Gastroesophageal sphincter (tissue), 4 donors: ENCODE measurements around the gene CCNK. TPM values are rescaled to one million over a fixed set of nuclear protein-coding genes. Genes with fewer than 3 reads are reported as not detected.

Experiments
- ATAC-seq: fragments of 150-250 bp; one replicate; pipeline ENCODE4 v1.9.1; 2016; ENCODE audit warnings: mild to moderate bottlenecking, moderate library complexity
- H3K27ac ChIP-seq, 4 donors: fragments of 200-600 bp; sonication (generic) in 3 of 4; 1 replicate in 3 of 4; 2 replicates in 1 of 4; pipeline ENCODE4 v1.5.1; 2016 to 2019
- H3K27me3 ChIP-seq: fragments of 200-600 bp; sonication (generic); one replicate; pipeline ENCODE4 v1.5.1; 2019
- H3K36me3 ChIP-seq, 2 donors: fragments of 200-600 bp; sonication (generic); one replicate each; pipeline ENCODE4 v1.5.1; 2019; ENCODE audit warnings: control low read depth in 1 of 2
- H3K4me1 ChIP-seq, 3 donors: fragments of 200-600 bp; sonication (generic); 1 replicate in 2 of 3; 2 replicates in 1 of 3; pipeline ENCODE4 v1.5.1; 2016 to 2019; ENCODE audit warnings: control low read depth in 2 of 3
- H3K4me3 ChIP-seq, 2 donors: fragments of 200-600 bp; sonication (generic); one replicate each; pipeline ENCODE4 v1.5.1; 2019; ENCODE audit warnings: mild to moderate bottlenecking in 1 of 2, moderate library complexity in 1 of 2
- H3K9me3 ChIP-seq, 3 donors: fragments of 200-600 bp; sonication (generic); one replicate each; pipeline ENCODE4 v1.5.1; 2017 to 2019; ENCODE audit warnings: control low read depth in 2 of 3
- EP300 ChIP-seq: sonication (generic); formaldehyde crosslinking; IDR thresholded peaks from one replicate; pipeline ENCODE4 v1.6.1; 2017; ENCODE audit warnings: antibody characterized with exemption, mild to moderate bottlenecking
- POLR2A ChIP-seq, 2 donors: fragments of 450-650 bp; IDR thresholded peaks; one replicate each; pipeline ENCODE4 v1.6.1; 2017; ENCODE audit warnings: antibody characterized with exemption in 2 of 2, mild to moderate bottlenecking in 2 of 2, moderate library complexity in 1 of 2
- POLR2AphosphoS5 ChIP-seq: sonication (generic); formaldehyde crosslinking; IDR thresholded peaks from one replicate; pipeline ENCODE4 v1.6.1; 2017; ENCODE audit warnings: antibody characterized with exemption
- WGBS, 2 donors: methylation state at CpG; one replicate each; pipeline ENCODE4 v1.1.5; 2018; ENCODE audit warnings: low coverage in 1 of 2; 5-methylcytosine and 5-hydroxymethylcytosine counted together
- total RNA-seq, 4 donors: library from RNA; depleted of rRNA; stranded (reverse); fragments of >200 nt; gene quantifications; one replicate each; pipeline ENCODE4 v1.1.0, GENCODE V29; 2016
- TF ChIP-seq, protein P1 (sequence below), 4 experiments: fragments of 200-600 bp in 2 of 4; fragments of 450-650 bp in 2 of 4; sonication (generic) in 1 of 4; IDR thresholded peaks; one replicate each; pipeline ENCODE4 v1.5.1; 2017 to 2019; ENCODE audit warnings: antibody characterized with exemption in 4 of 4, mild to moderate bottlenecking in 2 of 4, moderate library complexity in 2 of 4

Gene CCNK
- total RNA-seq, 4 donors from 2014 or later = 17.1 to 26.8 (median 20.7) TPM

DNA sequence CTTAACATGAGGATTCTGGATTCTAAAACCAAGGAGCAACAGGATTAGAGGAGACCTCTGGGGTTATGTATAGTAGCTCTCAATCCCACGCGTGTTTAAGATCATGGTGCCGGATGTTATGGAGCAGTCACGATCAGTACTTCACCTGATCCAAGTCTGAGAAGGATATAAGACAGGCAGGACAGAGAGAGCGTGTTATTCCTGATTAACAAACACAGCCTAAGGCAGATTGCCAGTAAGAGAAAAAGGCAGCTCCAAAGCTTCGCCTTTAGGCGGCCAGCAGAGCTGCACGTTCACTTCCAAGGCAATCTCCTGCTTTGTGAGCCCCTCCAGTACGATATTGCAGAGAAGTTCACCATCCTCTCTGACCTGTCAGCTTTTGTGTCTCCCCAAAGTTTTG, 6.0 kb upstream of the CCNK start:
- 12 to 36% methylated on average over 9 of the region's 9 CpGs for WGBS, 2 donors
- Histone ChIP-seq H3K9me3 (no peaks in the 10 kb centered on the region), H3K36me3 (no peaks in the 10 kb centered on the region), H3K27me3 (no peaks in the 10 kb centered on the region), H3K27ac (peak overlapping the region in 2 of 4 donors; percentile 10 to 20), H3K4me1 (peaks cover 0 to 51% (median 18%) of the 10 kb centered on the region in 3 donors), H3K4me3 (no peak overlapping the region)
- no peak for TF ChIP-seq POLR2AphosphoS5
- TF ChIP-seq, protein P1, sequence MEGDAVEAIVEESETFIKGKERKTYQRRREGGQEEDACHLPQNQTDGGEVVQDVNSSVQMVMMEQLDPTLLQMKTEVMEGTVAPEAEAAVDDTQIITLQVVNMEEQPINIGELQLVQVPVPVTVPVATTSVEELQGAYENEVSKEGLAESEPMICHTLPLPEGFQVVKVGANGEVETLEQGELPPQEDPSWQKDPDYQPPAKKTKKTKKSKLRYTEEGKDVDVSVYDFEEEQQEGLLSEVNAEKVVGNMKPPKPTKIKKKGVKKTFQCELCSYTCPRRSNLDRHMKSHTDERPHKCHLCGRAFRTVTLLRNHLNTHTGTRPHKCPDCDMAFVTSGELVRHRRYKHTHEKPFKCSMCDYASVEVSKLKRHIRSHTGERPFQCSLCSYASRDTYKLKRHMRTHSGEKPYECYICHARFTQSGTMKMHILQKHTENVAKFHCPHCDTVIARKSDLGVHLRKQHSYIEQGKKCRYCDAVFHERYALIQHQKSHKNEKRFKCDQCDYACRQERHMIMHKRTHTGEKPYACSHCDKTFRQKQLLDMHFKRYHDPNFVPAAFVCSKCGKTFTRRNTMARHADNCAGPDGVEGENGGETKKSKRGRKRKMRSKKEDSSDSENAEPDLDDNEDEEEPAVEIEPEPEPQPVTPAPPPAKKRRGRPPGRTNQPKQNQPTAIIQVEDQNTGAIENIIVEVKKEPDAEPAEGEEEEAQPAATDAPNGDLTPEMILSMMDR (IDR thresholded peaks at IDR 0.05) = peak in 1 of 4 experiments; percentile 34
- no peak for ATAC-seq

GRCh38 chr14:99475660-99476059, 5.5 kb upstream of the CCNK start:
- H3K9me3 ChIP-seq = no peaks in the 10 kb centered on the region
- TF ChIP-seq POLR2AphosphoS5 (no peak), EP300 (no peak), POLR2A (IDR thresholded peaks at IDR 0.05) (no peak)
- TF ChIP-seq, protein P1 (IDR thresholded peaks at IDR 0.05) = no peak
- H3K4me1 ChIP-seq = peaks cover 0 to 47% (median 18%) of the 10 kb centered on the region in 3 donors
- no peaks in the 10 kb centered on the region for H3K27me3 ChIP-seq
- H3K4me3 ChIP-seq = no peak overlapping the region
- no peak overlapping the region for H3K27ac ChIP-seq
- WGBS, 2 donors = 82 to 100% methylated on average over 2 of the region's 2 CpGs
- H3K36me3 ChIP-seq = no peaks in the 10 kb centered on the region
- ATAC-seq = no peak

- no peak for ATAC-seq
- WGBS, 2 donors = 47 to 48% methylated on average over 1 of the region's 1 CpG
- no peaks in the 10 kb centered on the region for H3K9me3 ChIP-seq
- no peak overlapping the region for H3K27ac ChIP-seq
- no peak overlapping the region for H3K4me3 ChIP-seq
- TF ChIP-seq EP300 (no peak), POLR2A (IDR thresholded peaks at IDR 0.05) (no peak), POLR2AphosphoS5 (no peak)
- TF ChIP-seq, protein P1 (IDR thresholded peaks at IDR 0.05) = no peak
- peaks cover 0 to 48% (median 18%) of the 10 kb centered on the region in 3 donors for H3K4me1 ChIP-seq
- no peaks in the 10 kb centered on the region for H3K27me3 ChIP-seq
- no peaks in the 10 kb centered on the region for H3K36me3 ChIP-seq
These were observed 4.3 kb upstream of the CCNK start for GRCh38 chr14:99476864-99477263.

- TF ChIP-seq POLR2AphosphoS5 (no peak), POLR2A (IDR thresholded peaks at IDR 0.05) (no peak), EP300 (no peak)
- TF ChIP-seq, protein P1 (IDR thresholded peaks at IDR 0.05) = no peak
- no peaks in the 10 kb centered on the region for H3K27me3 ChIP-seq
- peak overlapping the region in 2 of 4 donors; percentile 98 for H3K27ac ChIP-seq
- 57 to 69% methylated on average over 2 to 4 of the region's 4 CpGs for WGBS, 2 donors
- no peak overlapping the region for H3K4me3 ChIP-seq
- ATAC-seq = no peak
- H3K36me3 ChIP-seq = no peaks in the 10 kb centered on the region
- H3K9me3 ChIP-seq = no peaks in the 10 kb centered on the region
- peaks cover 0 to 60% (median 26%) of the 10 kb centered on the region in 3 donors for H3K4me1 ChIP-seq
These were observed 3.1 kb upstream of the CCNK start for GRCh38 chr14:99478128-99478527.

DNA sequence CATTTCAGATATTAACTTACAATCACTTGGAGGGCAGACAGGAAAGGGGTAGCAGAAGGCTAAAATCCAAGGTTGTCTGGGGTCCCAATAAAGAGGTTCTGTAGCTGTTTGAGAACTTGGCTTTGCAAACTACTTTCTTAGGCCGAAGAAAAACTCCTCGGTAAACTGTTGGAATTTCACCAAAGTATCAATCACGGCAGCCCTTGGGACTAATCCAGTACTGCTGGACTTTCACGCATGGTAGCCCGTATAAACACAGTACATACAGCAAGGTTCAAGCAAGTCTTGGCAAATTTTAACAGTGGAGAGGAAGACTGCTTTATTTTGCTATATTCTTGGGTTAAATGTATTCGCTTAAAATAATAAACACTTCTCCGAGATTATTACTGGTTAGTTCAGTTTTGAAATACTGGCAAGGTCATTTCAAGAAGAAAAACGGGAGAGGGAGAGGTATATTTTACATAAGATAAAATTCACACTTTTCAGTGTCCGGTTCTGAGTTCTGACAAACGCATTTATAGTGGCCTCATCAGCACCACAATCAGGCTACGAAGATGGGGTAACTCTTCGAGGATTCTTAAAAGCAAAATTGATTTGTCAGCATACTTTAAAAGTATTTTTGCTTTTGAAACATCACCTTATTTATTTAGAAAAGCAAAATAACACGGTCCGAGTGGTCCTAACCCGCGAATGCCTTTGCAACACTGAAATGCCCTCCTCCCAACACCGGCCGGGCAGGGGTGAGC, 1.9 kb upstream of the CCNK start:
- no peaks in the 10 kb centered on the region for H3K27me3 ChIP-seq
- peak overlapping the region; percentile 71 to 98 (median 98) for H3K27ac ChIP-seq
- 12 to 16% methylated on average over 9 to 18 of the region's 18 CpGs for WGBS, 2 donors
- no peak for TF ChIP-seq POLR2AphosphoS5
- no peak for TF ChIP-seq EP300
- TF ChIP-seq POLR2A (IDR thresholded peaks at IDR 0.05) = no peak
- H3K9me3 ChIP-seq = no peaks in the 10 kb centered on the region
- H3K4me1 ChIP-seq = peaks cover 0 to 64% (median 28%) of the 10 kb centered on the region in 3 donors
- no peaks in the 10 kb centered on the region for H3K36me3 ChIP-seq
- peak overlapping the region; percentile 54 to 88 for H3K4me3 ChIP-seq
- no peak for ATAC-seq
